Thymus (tissue), 11 donors: ENCODE results near the gene KRT76. TPM values are rescaled to one million over a fixed set of nuclear protein-coding genes. Genes with fewer than 3 reads are reported as not detected.

ENCODE experiments used
- DNase-seq, 9 donors: peaks; one replicate each; pipeline ENCODE4 v3.0.0-alpha.2; 2013; ENCODE audit warnings: low spot score in 9 of 9, low read depth in 6 of 9, missing footprints in 1 of 9
- H3K27ac ChIP-seq, 2 donors: one replicate each; pipeline ENCODE4 v1.5.1; 2013; ENCODE audit warnings: control low read depth in 1 of 2, low read depth in 1 of 2, low read length in 1 of 2, mild to moderate bottlenecking in 1 of 2, moderate library complexity in 1 of 2
- H3K27me3 ChIP-seq, 2 donors: one replicate each; pipeline ENCODE4 v1.5.1; 2013; ENCODE audit warnings: low read length in 1 of 2; ENCODE audit not compliant: control insufficient read depth in 2 of 2, insufficient read depth in 1 of 2
- H3K36me3 ChIP-seq, 2 donors: one replicate each; pipeline ENCODE4 v1.5.1; 2013; ENCODE audit warnings: low read length in 1 of 2, mild to moderate bottlenecking in 1 of 2, moderate library complexity in 1 of 2; ENCODE audit not compliant: control insufficient read depth in 2 of 2, insufficient read depth in 2 of 2
- H3K4me1 ChIP-seq, 2 donors: one replicate each; pipeline ENCODE4 v1.5.1; 2013; ENCODE audit warnings: low read length in 2 of 2; ENCODE audit not compliant: control insufficient read depth in 2 of 2, insufficient read depth in 2 of 2
- H3K4me3 ChIP-seq, 2 donors: one replicate each; pipeline ENCODE4 v1.5.1; 2013; ENCODE audit warnings: low read length in 2 of 2, control low read depth in 1 of 2, mild to moderate bottlenecking in 1 of 2
- H3K9me3 ChIP-seq, 2 donors: one replicate each; pipeline ENCODE4 v1.5.1; 2013; ENCODE audit warnings: low read length in 1 of 2, mild to moderate bottlenecking in 1 of 2; ENCODE audit not compliant: control insufficient read depth in 2 of 2, insufficient read depth in 1 of 2
- WGBS: extraction: QIAGEN DNeasy Blood & Tissue Kit; methylation state at CpG from one replicate; pipeline ENCODE4 v1.1.7; 2013; 5-methylcytosine and 5-hydroxymethylcytosine counted together
- polyA plus RNA-seq: library from polyadenylated mRNA; stranded (reverse); fragments of 200-250 nt; gene quantifications from one replicate; pipeline ENCODE4 v1.2.3, GENCODE V29; 2013
- total RNA-seq: library from RNA; stranded (reverse); fragments of 120-200 nt; gene quantifications from one replicate; pipeline ENCODE4 v1.2.4, GENCODE V29; 2013
- donor health status: healthy.

KRT76 gene
- total and polyA plus RNA-seq, 2 donors, result 0.14 to 0.91 TPM

GRCh38 chr12:52787324-52788191 lies 10.4 kb upstream of the KRT76 start:
- H3K36me3 ChIP-seq, result no peaks in the 10 kb centered on the region
- 87% methylated on average over 6 of the region's 6 CpGs for WGBS
- no peaks in the 10 kb centered on the region for H3K9me3 ChIP-seq
- H3K27ac ChIP-seq, result no peak overlapping the region
- H3K4me3 ChIP-seq, result no peak overlapping the region
- no peak for DNase-seq
- H3K27me3 ChIP-seq, result peaks cover 8 to 38% of the 10 kb centered on the region in 2 donors
- H3K4me1 ChIP-seq, result peaks cover 0 to 3% of the 10 kb centered on the region in 2 donors

- Histone ChIP-seq H3K36me3 (no peaks in the 10 kb centered on the region), H3K27me3 (peaks cover 2 to 21% of the 10 kb centered on the region in 2 donors), H3K4me1 (no peaks in the 10 kb centered on the region), H3K4me3 (no peak overlapping the region), H3K27ac (no peak overlapping the region), H3K9me3 (no peaks in the 10 kb centered on the region)
- WGBS, result 88% methylated on average over 3 of the region's 3 CpGs
- no peak for DNase-seq
These were observed 7.8 kb upstream of the KRT76 start for GRCh38 chr12:52784909-52785308.

- Histone ChIP-seq H3K27ac (no peak overlapping the region), H3K27me3 (peaks cover 0 to 11% of the 10 kb centered on the region in 2 donors)
- no peak for DNase-seq
These were observed 6.6 kb upstream of the KRT76 start for GRCh38 chr12:52783563-52784316.

GRCh38 chr12:52782502-52782901 lies 5.4 kb upstream of the KRT76 start:
- no peak for DNase-seq
- Histone ChIP-seq H3K27me3 (peaks cover 0 to 4% of the 10 kb centered on the region in 2 donors), H3K4me3 (no peak overlapping the region), H3K27ac (no peak overlapping the region), H3K36me3 (no peaks in the 10 kb centered on the region), H3K9me3 (no peaks in the 10 kb centered on the region), H3K4me1 (no peaks in the 10 kb centered on the region)
- WGBS, result 96% methylated on average over 4 of the region's 4 CpGs

More at GRCh38 chr12:52783563-52784316, 6.6 kb upstream of the KRT76 start:
- 93% methylated on average over 7 of the region's 7 CpGs for WGBS
- Histone ChIP-seq H3K4me1 (no peaks in the 10 kb centered on the region), H3K36me3 (no peaks in the 10 kb centered on the region), H3K4me3 (no peak overlapping the region), H3K9me3 (no peaks in the 10 kb centered on the region)

GRCh38 chr12:52781399-52782082 lies 4.4 kb upstream of the KRT76 start:
- H3K27me3 ChIP-seq, result peaks cover 0 to 6% of the 10 kb centered on the region in 2 donors

GRCh38 chr12:52779914-52780313 lies 2.8 kb upstream of the KRT76 start:
- peaks cover 0 to 6% of the 10 kb centered on the region in 2 donors for H3K27me3 ChIP-seq
- 91% methylated on average over 6 of the region's 6 CpGs for WGBS
- no peak overlapping the region for H3K4me3 ChIP-seq
- H3K27ac ChIP-seq, result no peak overlapping the region
- H3K36me3 ChIP-seq, result no peaks in the 10 kb centered on the region
- DNase-seq, result no peak
- H3K4me1 ChIP-seq, result no peaks in the 10 kb centered on the region
- H3K9me3 ChIP-seq, result no peaks in the 10 kb centered on the region

More at GRCh38 chr12:52781399-52782082, 4.4 kb upstream of the KRT76 start:
- H3K9me3 ChIP-seq, result no peaks in the 10 kb centered on the region
- no peaks in the 10 kb centered on the region for H3K36me3 ChIP-seq
- no peaks in the 10 kb centered on the region for H3K4me1 ChIP-seq
- DNase-seq, result no peak
- WGBS, result 89% methylated on average over 4 of the region's 4 CpGs
- H3K27ac ChIP-seq, result no peak overlapping the region
- no peak overlapping the region for H3K4me3 ChIP-seq

- WGBS, result 96% methylated on average over 2 of the region's 2 CpGs
- H3K27me3 ChIP-seq, result peaks cover 0 to 6% of the 10 kb centered on the region in 2 donors
- no peak overlapping the region for H3K27ac ChIP-seq
These were observed 1.7 kb upstream of the KRT76 start for GRCh38 chr12:52778833-52779232.

GRCh38 chr12:52777566-52777965 lies 421 bp upstream of the KRT76 start:
- H3K9me3 ChIP-seq, result no peaks in the 10 kb centered on the region
- no peak overlapping the region for H3K4me3 ChIP-seq
- no peaks in the 10 kb centered on the region for H3K4me1 ChIP-seq
- no peak overlapping the region for H3K27ac ChIP-seq
- no peak for DNase-seq
- H3K27me3 ChIP-seq, result peaks cover 0 to 6% of the 10 kb centered on the region in 2 donors
- 95% methylated on average over 4 of the region's 4 CpGs for WGBS
- no peaks in the 10 kb centered on the region for H3K36me3 ChIP-seq

More at GRCh38 chr12:52778833-52779232, 1.7 kb upstream of the KRT76 start:
- no peak for DNase-seq
- no peaks in the 10 kb centered on the region for H3K9me3 ChIP-seq
- H3K36me3 ChIP-seq, result no peaks in the 10 kb centered on the region
- no peak overlapping the region for H3K4me3 ChIP-seq
- H3K4me1 ChIP-seq, result no peaks in the 10 kb centered on the region
